ENCODE results near the gene FCN2. TPM values are rescaled to one million over a fixed set of nuclear protein-coding genes. Genes with fewer than 3 reads are reported as not detected.

The FCN2 gene
- total RNA-seq, 1 donor from 2014 or later = not detected

GRCh38 chr9:134936346-134937163, 55.9 kb downstream of the FCN2 start:
- no peak for TF ChIP-seq CTCF (IDR thresholded peaks at IDR 0.05; ENCODE audit: unreplicated experiment)

More at GRCh38 chr9:134936346-134937163, 55.9 kb downstream of the FCN2 start:
- no peaks in the 10 kb centered on the region for H3K9me3 Mint-ChIP-seq
- no peaks in the 10 kb centered on the region for H3K36me3 Mint-ChIP-seq
- no peak overlapping the region for H3K4me3 Mint-ChIP-seq
- H3K4me1 Mint-ChIP-seq = peaks cover 14% of the 10 kb centered on the region
- DNase-seq (ENCODE audit: low spot score in 2 of 2, unreplicated experiment in 2 of 2) = no peak
- no peak overlapping the region for H3K27ac Mint-ChIP-seq
- peaks cover 9% of the 10 kb centered on the region for H3K27me3 Mint-ChIP-seq (ENCODE audit: low read depth)

Small RNA genes within 50 kb of the gene (microRNA-seq; reads per million reads assigned to microRNA genes)
- not detected for gene MIR3689A
- not detected for gene MIR3689B
- gene MIR3689C = not detected
- gene MIR3689D1 = not detected
- not detected for gene MIR3689D2
- gene MIR3689E = not detected
- gene MIR3689F = not detected

Other genes starting within 250 kb of the FCN2 start
- gene COL5A1, start 239.0 kb upstream of the FCN2 start, total RNA-seq = 549 to 605 TPM (median 596 TPM) in 3 replicates
- gene FCN1, start 37.1 kb downstream of the FCN2 start, total RNA-seq = not detected in 3 replicates
- gene OLFM1, start 206.9 kb downstream of the FCN2 start, total RNA-seq = 0.86 to 2.0 TPM (median 1.4 TPM) in 3 replicates

Measured in mesothelial cell of epicardium (in vitro differentiated cells).